H9 (cell line): ENCODE measurements around the gene RPS21. TPM values are rescaled to one million over a fixed set of nuclear protein-coding genes. Genes with fewer than 3 reads are reported as not detected.

Source experiments
- DNase-seq: peaks from one replicate; pipeline ENCODE4 v3.0.0-alpha.2; 2017
- H2AFZ ChIP-seq: one replicate; pipeline ENCODE4 v1.6.1; 2013; ENCODE audit warnings: mild to moderate bottlenecking, low read length, control low read depth, moderate library complexity
- H2AK5ac ChIP-seq: 2 replicates; pipeline ENCODE4 v1.6.1; 2013; ENCODE audit warnings: low read length, control low read depth, mixed read lengths; ENCODE audit not compliant: insufficient read length
- H2BK120ac ChIP-seq: one replicate; pipeline ENCODE4 v1.6.1; 2013; ENCODE audit warnings: low read depth, mild to moderate bottlenecking, low read length, control low read depth, inconsistent platforms; ENCODE audit not compliant: poor library complexity, severe bottlenecking
- H2BK12ac ChIP-seq: 2 replicates; pipeline ENCODE4 v1.6.1; 2013; ENCODE audit warnings: low read length, control low read depth, mixed read lengths, low read depth; ENCODE audit not compliant: insufficient read length
- H2BK15ac ChIP-seq: 2 replicates; pipeline ENCODE4 v1.6.1; 2013; ENCODE audit warnings: low read depth, low read length, control low read depth
- H2BK20ac ChIP-seq: one replicate; pipeline ENCODE4 v1.6.1; 2013; ENCODE audit warnings: low read depth, mild to moderate bottlenecking, low read length, control low read depth, inconsistent platforms; ENCODE audit not compliant: poor library complexity, severe bottlenecking
- H2BK5ac ChIP-seq: 2 replicates; pipeline ENCODE4 v1.6.1; 2013; ENCODE audit warnings: low read length, control low read depth, mixed read lengths; ENCODE audit not compliant: insufficient read length
- H3K14ac ChIP-seq: 2 replicates; pipeline ENCODE4 v1.6.1; 2013; ENCODE audit warnings: low read length, control low read depth; ENCODE audit not compliant: insufficient read depth
- H3K18ac ChIP-seq: 2 replicates; pipeline ENCODE4 v1.6.1; 2013; ENCODE audit warnings: low read depth, mild to moderate bottlenecking, mixed read lengths, low read length, control low read depth; ENCODE audit not compliant: insufficient read length
- H3K23ac ChIP-seq: 2 replicates; pipeline ENCODE4 v1.6.1; 2013; ENCODE audit warnings: low read length, control low read depth, mixed read lengths, low read depth; ENCODE audit not compliant: insufficient read length
- H3K23me2 ChIP-seq: 2 replicates; pipeline ENCODE4 v1.6.1; 2013; ENCODE audit warnings: low read depth, mild to moderate bottlenecking, mixed read lengths, low read length, control low read depth; ENCODE audit not compliant: insufficient read length, poor library complexity, severe bottlenecking
- H3K27ac ChIP-seq: 2 replicates; pipeline ENCODE4 v1.5.1; 2013; ENCODE audit warnings: low read length, control low read depth, mixed read lengths, low read depth; ENCODE audit not compliant: insufficient read length
- H3K27me3 ChIP-seq: 2 replicates; pipeline ENCODE4 v1.6.1; 2013; ENCODE audit warnings: low read length, control low read depth, inconsistent platforms; ENCODE audit not compliant: insufficient read depth
- H3K4ac ChIP-seq: 2 replicates; pipeline ENCODE4 v1.6.1; 2013; ENCODE audit warnings: low read depth, mild to moderate bottlenecking, control low read depth, inconsistent platforms, low read length, moderate library complexity
- H3K4me1 ChIP-seq: 2 replicates; pipeline ENCODE4 v1.6.1; 2013; ENCODE audit warnings: low read length, control low read depth, inconsistent platforms; ENCODE audit not compliant: insufficient read depth
- H3K4me2 ChIP-seq: 2 replicates; pipeline ENCODE4 v1.6.1; 2013; ENCODE audit warnings: low read length, control low read depth, mixed read lengths; ENCODE audit not compliant: insufficient read length, insufficient read depth
- H3K56ac ChIP-seq: 2 replicates; pipeline ENCODE4 v1.6.1; 2013; ENCODE audit warnings: low read depth, mild to moderate bottlenecking, mixed read lengths, low read length, control low read depth; ENCODE audit not compliant: insufficient read length
- H3K79me1 ChIP-seq: 2 replicates; pipeline ENCODE4 v1.6.1; 2013; ENCODE audit warnings: low read depth, mild to moderate bottlenecking, moderate library complexity, low read length, control low read depth, inconsistent platforms; ENCODE audit not compliant: insufficient read depth, poor library complexity, severe bottlenecking
- H3K79me2 ChIP-seq: 2 replicates; pipeline ENCODE4 v1.6.1; 2013; ENCODE audit warnings: low read length, control low read depth, inconsistent platforms; ENCODE audit not compliant: insufficient read depth
- H3K9ac ChIP-seq: 2 replicates; pipeline ENCODE4 v1.6.1; 2013; ENCODE audit warnings: low read length, control low read depth, mixed read lengths; ENCODE audit not compliant: insufficient read length; ENCODE audit errors: extremely low read depth
- H3K9me3 ChIP-seq: one replicate; pipeline ENCODE4 v1.6.1; 2013; ENCODE audit warnings: low read depth, low read length, inconsistent platforms; ENCODE audit not compliant: control insufficient read depth
- H3T11ph ChIP-seq: one replicate; pipeline ENCODE4 v1.6.1; 2013; ENCODE audit warnings: mild to moderate bottlenecking, low read length, control low read depth, inconsistent platforms
- H4K20me1 ChIP-seq: one replicate; pipeline ENCODE4 v1.6.1; 2013; ENCODE audit not compliant: control insufficient read depth, insufficient read length, insufficient read depth
- H4K5ac ChIP-seq: 2 replicates; pipeline ENCODE4 v1.6.1; 2013; ENCODE audit warnings: low read depth, mild to moderate bottlenecking, mixed read lengths, low read length, control low read depth; ENCODE audit not compliant: insufficient read length
- H4K8ac ChIP-seq: replicated peaks from 2 replicates; pipeline ENCODE4 v1.6.1; 2013; ENCODE audit warnings: low read length, control low read depth, mixed read lengths, low read depth; ENCODE audit not compliant: insufficient read length
- H4K91ac ChIP-seq: 2 replicates; pipeline ENCODE4 v1.6.1; 2013; ENCODE audit warnings: low read depth, mild to moderate bottlenecking, moderate library complexity, mixed read lengths, low read length, control low read depth; ENCODE audit not compliant: insufficient read length
- H3K27ac Mint-ChIP-seq, 3 experiments: 2 replicates in 2 of 3; 3 replicates in 1 of 3; pipeline ENCODE4 v1.8.0; 2020 to 2021; ENCODE audit warnings: mixed read lengths in 3 of 3, mild to moderate bottlenecking in 1 of 3, moderate library complexity in 1 of 3
- H3K27me3 Mint-ChIP-seq: 2 replicates; pipeline ENCODE4 v1.8.0; 2021; ENCODE audit warnings: low read depth, mild to moderate bottlenecking, moderate library complexity, mixed read lengths
- H3K36me3 Mint-ChIP-seq, 3 experiments: 2 replicates in 2 of 3; 3 replicates in 1 of 3; pipeline ENCODE4 v1.8.0; 2020 to 2021; ENCODE audit warnings: low read depth in 3 of 3, mixed read lengths in 3 of 3; ENCODE audit not compliant: insufficient read depth in 1 of 3
- H3K4me1 Mint-ChIP-seq, 2 experiments: 2 replicates each; pipeline ENCODE4 v1.8.0; 2020; ENCODE audit warnings: mixed read lengths in 2 of 2
- H3K4me3 Mint-ChIP-seq, 2 experiments: 2 replicates in 1 of 2; 3 replicates in 1 of 2; pipeline ENCODE4 v1.8.0; 2020 to 2021; ENCODE audit warnings: mild to moderate bottlenecking in 2 of 2, mixed read lengths in 2 of 2, moderate library complexity in 1 of 2
- H3K9me3 Mint-ChIP-seq, 2 experiments: 2 replicates in 1 of 2; 3 replicates in 1 of 2; pipeline ENCODE4 v1.8.0; 2020; ENCODE audit warnings: mild to moderate bottlenecking in 2 of 2, mixed read lengths in 2 of 2, moderate library complexity in 1 of 2
- CTCF ChIP-seq: fragments of 200-600 bp; sonication (generic); conservative IDR thresholded peaks from 3 replicates; pipeline ENCODE4 v1.8.0; 2021; ENCODE audit warnings: antibody characterized with exemption, mild to moderate bottlenecking
- WGBS: extraction: QIAGEN DNeasy Blood & Tissue Kit; methylation state at CpG from one replicate; pipeline ENCODE4 v1.1.7; 2013; ENCODE audit warnings: missing lambda C conversion rate, low lambda C conversion rate, mixed read lengths; ENCODE audit not compliant: insufficient read length; ENCODE audit errors: extremely low coverage; 5-methylcytosine and 5-hydroxymethylcytosine counted together
- total RNA-seq: library from RNA; stranded (reverse); gene quantifications from 2 replicates; pipeline ENCODE4 v1.2.1, GENCODE V29; 2021

Gene RPS21
- total RNA-seq, 1 experiment from 2014 or later = 1,715 TPM

- H2BK12ac ChIP-seq = no peak overlapping the region
- H3K18ac ChIP-seq = no peak overlapping the region
- no peaks in the 10 kb centered on the region for H3K9me3 ChIP-seq
- no peak overlapping the region for H3K27ac ChIP-seq
- peaks cover under 1% of the 10 kb centered on the region; the same call in 1 of the 2 replicates for H3K4me1 ChIP-seq
- H3K79me2 ChIP-seq = no peaks in the 10 kb centered on the region
- H2BK5ac ChIP-seq = no peak overlapping the region
- no peak overlapping the region for H3K9ac ChIP-seq
- no peak overlapping the region for H3K14ac ChIP-seq
- H4K20me1 ChIP-seq = no peaks in the 10 kb centered on the region
- H3K4ac ChIP-seq = no peak overlapping the region
- H3K23ac ChIP-seq = no peak overlapping the region
- H4K5ac ChIP-seq = no peak overlapping the region
- H3K27me3 ChIP-seq = no peaks in the 10 kb centered on the region
- no peak overlapping the region for H2BK120ac ChIP-seq
- H3K4me1 Mint-ChIP-seq = peaks cover 13 to 24% of the 10 kb centered on the region in 2 experiments
- TF ChIP-seq CTCF = no peak
- no peaks in the 10 kb centered on the region for H3K36me3 Mint-ChIP-seq
- no peak for DNase-seq
- no peak overlapping the region for H3K4me2 ChIP-seq
- peaks cover 0 to 2% of the 10 kb centered on the region in 2 experiments; a peak in 1 of 5 replicates for H3K9me3 Mint-ChIP-seq
- no peak overlapping the region for H3K27ac Mint-ChIP-seq
- H3K79me1 ChIP-seq = no peaks in the 10 kb centered on the region
- H2BK15ac ChIP-seq = no peak overlapping the region
- H2BK20ac ChIP-seq = no peak overlapping the region
- H3K27me3 Mint-ChIP-seq = peaks cover 48% of the 10 kb centered on the region
- no peak overlapping the region for H3K4me3 Mint-ChIP-seq
- H3T11ph ChIP-seq = no peak overlapping the region
- WGBS = no CpG with 5 or more reads among the region's 32 CpGs
- no peak overlapping the region for H3K56ac ChIP-seq
- no peak overlapping the region for H4K91ac ChIP-seq
- no peak overlapping the region for H2AFZ ChIP-seq
- H4K8ac ChIP-seq = no peak overlapping the region
- no peaks in the 10 kb centered on the region for H3K23me2 ChIP-seq
- no peak overlapping the region for H2AK5ac ChIP-seq
These were observed 47.0 kb downstream of the RPS21 start for GRCh38 chr20:62433658-62434497.
